SK-N-SH (cell line): ENCODE results near the gene PSENEN. TPM values are rescaled to one million over a fixed set of nuclear protein-coding genes. Genes with fewer than 3 reads are reported as not detected.

ENCODE experiments used
- CTCF ChIA-PET: fragments of 300-600, 350-600 bp; formaldehyde crosslinking; extraction: SDS; loops from one replicate; lab custom pipeline; 2021; lab: Yijun Ruan, JAX
- POLR2A ChIA-PET: fragments of 350-600 bp; sonication (Branson Sonifier 250); formaldehyde crosslinking; extraction: SDS; loops from one replicate; lab custom pipeline; 2020; ENCODE audit warnings: antibody characterized with exemption, inconsistent platforms; lab: Yijun Ruan, JAX
- DNase-seq: peaks from one replicate; pipeline ENCODE4 v3.0.0; 2012
- H2AFZ ChIP-seq: fragments of 200-600 bp; sonication (generic); 2 replicates; pipeline ENCODE4 v1.8.1; 2016; ENCODE audit warnings: antibody characterized with exemption, mild to moderate bottlenecking, low read depth
- H3F3A ChIP-seq: fragments of 200-600 bp; sonication (generic); replicated peaks from 2 replicates; pipeline ENCODE3; 2016; ENCODE audit warnings: antibody characterized with exemption, mild to moderate bottlenecking; ENCODE audit not compliant: insufficient read depth
- H3K27ac ChIP-seq, 2 experiments: fragments of 200-500 bp in 1 of 2; fragments of 200-600 bp in 1 of 2; sonication (Bioruptor generic) in 1 of 2; sonication (generic), shearing (Covaris generic) in 1 of 2; 2 replicates each; pipeline versions ENCODE4 v1.5.1 to v1.6.1; 2014 to 2016; ENCODE audit warnings: low read depth in 2 of 2, inconsistent platforms in 1 of 2, low read length in 1 of 2, mild to moderate bottlenecking in 1 of 2, mixed read lengths in 1 of 2
- H3K27me3 ChIP-seq: fragments of 200-600 bp; sonication (generic), shearing (Covaris generic); 2 replicates; pipeline ENCODE4 v1.6.1; 2016; ENCODE audit warnings: mixed run types; ENCODE audit not compliant: insufficient read depth
- H3K36me3 ChIP-seq, 2 experiments: fragments of 200-500 bp in 1 of 2; fragments of 200-600 bp in 1 of 2; sonication (Bioruptor generic) in 1 of 2; sonication (generic) in 1 of 2; replicated peaks in 1 of 2; 2 replicates each; pipeline versions ENCODE3 to v1.5.1; 2014 to 2016; ENCODE audit warnings: low read length in 1 of 2, mild to moderate bottlenecking in 1 of 2; ENCODE audit not compliant: insufficient read depth in 2 of 2, control insufficient read depth in 1 of 2
- H3K4me1 ChIP-seq, 2 experiments: fragments of 200-500 bp in 1 of 2; fragments of 200-600 bp in 1 of 2; sonication (Bioruptor generic) in 1 of 2; sonication (generic), shearing (Covaris generic) in 1 of 2; 2 replicates each; pipeline versions ENCODE4 v1.5.1 to v1.6.1; 2014 to 2016; ENCODE audit warnings: low read depth in 1 of 2, low read length in 1 of 2, mixed run types in 1 of 2; ENCODE audit not compliant: insufficient read depth in 2 of 2, control insufficient read depth in 1 of 2
- H3K4me2 ChIP-seq: fragments of 200-600 bp; sonication (generic), shearing (Covaris generic); 2 replicates; pipeline ENCODE4 v1.6.1; 2017; ENCODE audit warnings: mixed run types
- H3K4me3 ChIP-seq, 2 experiments: fragments of 200-500 bp in 1 of 2; fragments of 200-600 bp in 1 of 2; sonication (Bioruptor generic) in 1 of 2; sonication (generic), shearing (Covaris generic) in 1 of 2; 2 replicates each; pipeline versions ENCODE4 v1.5.1 to v1.8.1; 2014 to 2016; ENCODE audit warnings: low read depth in 2 of 2, inconsistent platforms in 1 of 2, low read length in 1 of 2, mild to moderate bottlenecking in 1 of 2, mixed read lengths in 1 of 2, moderate library complexity in 1 of 2
- H3K79me2 ChIP-seq: fragments of 200-600 bp; sonication (generic); 2 replicates; pipeline ENCODE4 v1.8.1; 2017; ENCODE audit warnings: mild to moderate bottlenecking; ENCODE audit not compliant: insufficient read depth
- H3K9ac ChIP-seq: fragments of 200-600 bp; sonication (generic); 2 replicates; pipeline ENCODE4 v1.6.1; 2017; ENCODE audit warnings: mixed run types
- H3K9me2 ChIP-seq: fragments of 200-600 bp; sonication (generic); 2 replicates; pipeline ENCODE4 v1.6.1; 2017; ENCODE audit warnings: mixed run types
- H3K9me3 ChIP-seq: fragments of 200-600 bp; sonication (generic); 2 replicates; pipeline ENCODE4 v1.6.1; 2017; ENCODE audit warnings: mixed run types, mild to moderate bottlenecking, moderate library complexity
- H4K20me1 ChIP-seq: fragments of 200-600 bp; sonication (generic); 2 replicates; pipeline ENCODE4 v1.6.1; 2017; ENCODE audit warnings: mild to moderate bottlenecking, mixed run types; ENCODE audit not compliant: insufficient read depth
- CHD2 ChIP-seq: fragments of 150-350 bp; IDR thresholded peaks from 2 replicates; pipeline ENCODE4 v1.6.1; 2018; ENCODE audit warnings: low read length; ENCODE audit not compliant: partially characterized antibody
- EZH2phosphoT487 ChIP-seq: fragments of 200-600 bp; sonication (generic); IDR thresholded peaks from 2 replicates; pipeline ENCODE4 v1.6.1; 2017; ENCODE audit warnings: low read depth, mixed run types, mild to moderate bottlenecking, antibody characterized with exemption, moderate library complexity, borderline replicate concordance
- GABPA ChIP-seq: IDR thresholded peaks from 2 replicates; pipeline ENCODE4 v1.4.0; 2012; ENCODE audit warnings: low read depth, mild to moderate bottlenecking
- MAX ChIP-seq: IDR thresholded peaks from 2 replicates; pipeline ENCODE4 v1.4.0; 2012; ENCODE audit warnings: low read depth
- NFIC ChIP-seq: IDR thresholded peaks from 2 replicates; pipeline ENCODE4 v1.4.0; 2012; ENCODE audit warnings: borderline replicate concordance
- RFX5 ChIP-seq: IDR thresholded peaks from 2 replicates; pipeline ENCODE4 v1.6.1; 2012; ENCODE audit warnings: mild to moderate bottlenecking, improper control_type of control experiment, low read length
- RXRA ChIP-seq: IDR thresholded peaks from 2 replicates; pipeline ENCODE4 v1.4.0; 2012; ENCODE audit warnings: low read depth, mild to moderate bottlenecking, borderline replicate concordance
- TAF1 ChIP-seq: IDR thresholded peaks from 2 replicates; pipeline ENCODE4 v1.6.1; 2012; ENCODE audit warnings: low read depth, mild to moderate bottlenecking, low read length, moderate library complexity, borderline replicate concordance
- TCF12 ChIP-seq: IDR thresholded peaks from 2 replicates; pipeline ENCODE4 v1.4.0; 2012
- WGBS: methylation state at CpG from one replicate; pipeline ENCODE4 v1.1.6; 2017; ENCODE audit warnings: low lambda C conversion rate; 5-methylcytosine and 5-hydroxymethylcytosine counted together
- polyA plus RNA-seq, 3 experiments: library from polyadenylated mRNA; depleted of rRNA; stranded (reverse); fragments of >200 nt; gene quantifications; 2 replicates each; pipeline ENCODE4 v1.2.3, GENCODE V29; 2012
- TF ChIP-seq, protein P1 (sequence below): IDR thresholded peaks from 2 replicates; pipeline ENCODE4 v1.6.1; 2012; ENCODE audit warnings: mild to moderate bottlenecking, low read depth, low read length, moderate library complexity

Gene PSENEN
- polyA plus RNA-seq, 1 of the 3 experiments (the other 2 are of a cell fraction) = 99.2 TPM

GRCh38 chr19:35784503-35785338 lies 39.3 kb downstream of the PSENEN start:
- POLR2A ChIA-PET = interaction anchor here (0.6 kb wide), 1 partner anchor 114 kb away, joined by 3 read pairs; no protein-coding TSS in a partner anchor
- peaks cover 0 to 8% of the 10 kb centered on the region in 2 experiments for H3K36me3 ChIP-seq

DNA sequence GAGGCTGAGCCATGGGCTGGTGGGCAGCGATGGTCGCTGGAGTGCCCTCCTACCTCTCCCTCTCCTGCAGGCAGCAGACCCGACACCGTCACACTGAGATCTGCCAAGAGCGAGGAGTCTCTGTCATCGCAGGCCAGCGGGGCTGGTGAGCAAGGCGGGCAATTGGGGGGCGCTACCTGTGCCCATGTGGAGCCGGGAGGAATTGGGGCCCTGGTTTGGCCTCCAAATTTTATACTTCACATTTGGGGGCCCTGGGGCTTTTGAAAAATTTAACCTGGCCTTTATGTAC lies 39.8 kb downstream of the PSENEN start:
- no peaks in the 10 kb centered on the region for H3K79me2 ChIP-seq
- POLR2A ChIA-PET = interaction anchor here (0.6 kb wide), 1 partner anchor 113 kb away, joined by 3 read pairs; no protein-coding TSS in a partner anchor
- H4K20me1 ChIP-seq = no peaks in the 10 kb centered on the region
- 93% methylated on average over 10 of the region's 10 CpGs for WGBS
- no peaks in the 10 kb centered on the region for H3K9me3 ChIP-seq
- H2AFZ ChIP-seq = no peak overlapping the region
- no peaks in the 10 kb centered on the region for H3K9me2 ChIP-seq
- H3K4me1 ChIP-seq = no peaks in the 10 kb centered on the region
- no peaks in the 10 kb centered on the region for H3K27me3 ChIP-seq
- DNase-seq = no peak
- H3K9ac ChIP-seq = no peak overlapping the region
- peaks cover 0 to 8% of the 10 kb centered on the region in 2 experiments for H3K36me3 ChIP-seq
- no peaks in the 10 kb centered on the region for H3F3A ChIP-seq
- H3K4me3 ChIP-seq = no peak overlapping the region
- CTCF ChIA-PET = no interaction called here
- no peak for TF ChIP-seq EZH2phosphoT487
- no peak for TF ChIP-seq GABPA
- TF ChIP-seq TAF1 = no peak
- TF ChIP-seq, protein P1, sequence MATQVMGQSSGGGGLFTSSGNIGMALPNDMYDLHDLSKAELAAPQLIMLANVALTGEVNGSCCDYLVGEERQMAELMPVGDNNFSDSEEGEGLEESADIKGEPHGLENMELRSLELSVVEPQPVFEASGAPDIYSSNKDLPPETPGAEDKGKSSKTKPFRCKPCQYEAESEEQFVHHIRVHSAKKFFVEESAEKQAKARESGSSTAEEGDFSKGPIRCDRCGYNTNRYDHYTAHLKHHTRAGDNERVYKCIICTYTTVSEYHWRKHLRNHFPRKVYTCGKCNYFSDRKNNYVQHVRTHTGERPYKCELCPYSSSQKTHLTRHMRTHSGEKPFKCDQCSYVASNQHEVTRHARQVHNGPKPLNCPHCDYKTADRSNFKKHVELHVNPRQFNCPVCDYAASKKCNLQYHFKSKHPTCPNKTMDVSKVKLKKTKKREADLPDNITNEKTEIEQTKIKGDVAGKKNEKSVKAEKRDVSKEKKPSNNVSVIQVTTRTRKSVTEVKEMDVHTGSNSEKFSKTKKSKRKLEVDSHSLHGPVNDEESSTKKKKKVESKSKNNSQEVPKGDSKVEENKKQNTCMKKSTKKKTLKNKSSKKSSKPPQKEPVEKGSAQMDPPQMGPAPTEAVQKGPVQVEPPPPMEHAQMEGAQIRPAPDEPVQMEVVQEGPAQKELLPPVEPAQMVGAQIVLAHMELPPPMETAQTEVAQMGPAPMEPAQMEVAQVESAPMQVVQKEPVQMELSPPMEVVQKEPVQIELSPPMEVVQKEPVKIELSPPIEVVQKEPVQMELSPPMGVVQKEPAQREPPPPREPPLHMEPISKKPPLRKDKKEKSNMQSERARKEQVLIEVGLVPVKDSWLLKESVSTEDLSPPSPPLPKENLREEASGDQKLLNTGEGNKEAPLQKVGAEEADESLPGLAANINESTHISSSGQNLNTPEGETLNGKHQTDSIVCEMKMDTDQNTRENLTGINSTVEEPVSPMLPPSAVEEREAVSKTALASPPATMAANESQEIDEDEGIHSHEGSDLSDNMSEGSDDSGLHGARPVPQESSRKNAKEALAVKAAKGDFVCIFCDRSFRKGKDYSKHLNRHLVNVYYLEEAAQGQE = no peak
- no peak for TF ChIP-seq RXRA
- no peak for TF ChIP-seq NFIC
- no peak for TF ChIP-seq MAX
- TF ChIP-seq, all 33 proteins: peak for 0
- Histone ChIP-seq H3K27ac (no peak overlapping the region), H3K4me2 (no peak overlapping the region)

More at GRCh38 chr19:35784503-35785338, 39.3 kb downstream of the PSENEN start:
- WGBS = 93% methylated on average over 36 of the region's 45 CpGs
- no peak for DNase-seq
- Histone ChIP-seq H3K79me2 (no peaks in the 10 kb centered on the region), H3K9me3 (no peaks in the 10 kb centered on the region), H3K4me1 (no peaks in the 10 kb centered on the region), H2AFZ (no peak overlapping the region), H3K9ac (no peak overlapping the region), H3K9me2 (no peaks in the 10 kb centered on the region), H3K27ac (no peak overlapping the region), H3F3A (no peaks in the 10 kb centered on the region), H3K4me3 (no peak overlapping the region), H3K4me2 (no peak overlapping the region), H4K20me1 (no peaks in the 10 kb centered on the region), H3K27me3 (no peaks in the 10 kb centered on the region)
- CTCF ChIA-PET = no interaction called here
- no peak for TF ChIP-seq CHD2
- no peak for TF ChIP-seq RFX5
- no peak for TF ChIP-seq TCF12
